KMS-11 (cell line): ENCODE results near the gene TSPAN31.
A peak's percentile ranks its signal among the peaks of the same experiment; 100 is the strongest.

ENCODE experiments used
- H2AFZ ChIP-seq: fragments of 200-600 bp; sonication (generic); 2 replicates; pipeline ENCODE4 v1.6.1; 2016; ENCODE audit warnings: antibody characterized with exemption, mixed run types, low read depth
- H3K27ac ChIP-seq: fragments of 200-600 bp; sonication (generic); 2 replicates; pipeline ENCODE4 v1.6.1; 2016; ENCODE audit warnings: mild to moderate bottlenecking, mixed run types
- H3K27me3 ChIP-seq: fragments of 200-600 bp; sonication (generic); 2 replicates; pipeline ENCODE4 v1.6.1; 2017; ENCODE audit warnings: mild to moderate bottlenecking, low read depth, mixed run types, moderate library complexity; ENCODE audit not compliant: insufficient read depth
- H3K36me3 ChIP-seq: fragments of 200-600 bp; sonication (generic); 2 replicates; pipeline ENCODE4 v1.6.1; 2017; ENCODE audit warnings: mild to moderate bottlenecking, mixed run types; ENCODE audit not compliant: insufficient read depth
- H3K4me1 ChIP-seq: fragments of 200-600 bp; sonication (generic); 2 replicates; pipeline ENCODE4 v1.6.1; 2016; ENCODE audit warnings: mild to moderate bottlenecking, low read depth, mixed run types; ENCODE audit not compliant: poor library complexity, severe bottlenecking
- H3K4me2 ChIP-seq: fragments of 200-600 bp; sonication (generic); 2 replicates; pipeline ENCODE4 v1.7.0; 2016; ENCODE audit warnings: mild to moderate bottlenecking, mixed run types
- H3K4me3 ChIP-seq: fragments of 200-600 bp; sonication (generic); IDR thresholded peaks from 2 replicates; pipeline ENCODE4 v1.6.1; 2017; ENCODE audit warnings: low read depth, low read length, mixed read lengths; ENCODE audit not compliant: insufficient read depth
- H3K79me2 ChIP-seq: fragments of 200-600 bp; sonication (generic); 2 replicates; pipeline ENCODE4 v1.6.1; 2016; ENCODE audit warnings: low read depth, mixed run types; ENCODE audit not compliant: insufficient read depth
- H3K9ac ChIP-seq: fragments of 200-600 bp; sonication (generic); 2 replicates; pipeline ENCODE4 v1.6.1; 2016; ENCODE audit warnings: mild to moderate bottlenecking, mixed run types
- H4K20me1 ChIP-seq: fragments of 200-600 bp; sonication (generic); 2 replicates; pipeline ENCODE4 v1.6.1; 2016; ENCODE audit warnings: mild to moderate bottlenecking, mixed run types; ENCODE audit not compliant: insufficient read depth
- CTCF ChIP-seq: fragments of 200-600 bp; sonication (generic); conservative IDR thresholded peaks from 2 replicates; pipeline ENCODE4 v1.6.1; 2017; ENCODE audit warnings: low read depth, mild to moderate bottlenecking, antibody characterized with exemption, low read length, moderate library complexity, mixed read lengths

The TSPAN31 gene

DNA sequence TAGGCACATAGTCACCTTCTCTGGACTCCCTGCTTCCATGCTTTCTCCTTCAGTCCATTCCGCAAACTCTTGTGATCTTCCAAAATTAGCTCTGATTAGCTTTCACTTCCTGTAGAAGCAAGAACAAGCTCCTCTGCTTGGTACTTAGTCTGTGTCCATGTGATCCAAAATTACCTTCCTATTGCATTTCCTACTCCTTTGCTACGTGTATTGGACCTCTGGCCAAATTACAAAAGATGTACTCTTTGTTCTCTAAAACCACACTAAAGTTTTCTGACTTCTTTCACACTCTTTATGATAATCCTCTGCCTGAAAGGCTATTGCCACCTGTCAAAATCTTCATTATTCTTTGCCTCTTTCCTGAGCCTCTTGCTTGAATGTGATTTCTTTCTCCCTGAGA, 37.0 kb downstream of the TSPAN31 start:
- Histone ChIP-seq H3K9ac (no peak overlapping the region), H3K27me3 (no peaks in the 10 kb centered on the region)

DNA sequence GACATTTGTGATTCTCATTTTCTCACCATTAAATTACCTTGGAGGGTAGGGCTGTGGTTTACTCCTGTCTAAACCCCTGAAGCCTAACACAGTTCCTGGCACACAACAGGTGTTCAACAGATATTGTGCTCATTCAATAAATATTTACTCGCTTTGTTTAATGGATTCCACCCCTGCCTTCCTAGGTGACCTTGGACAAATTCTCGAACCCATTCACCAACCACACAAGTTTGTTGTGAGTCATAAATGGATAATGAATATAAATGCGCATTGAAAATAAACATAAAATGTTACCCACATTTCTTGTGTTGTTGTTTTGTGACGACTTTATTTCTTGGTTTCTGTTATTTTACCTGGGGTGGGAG, 37.4 kb downstream of the TSPAN31 start:
- no peak overlapping the region for H3K9ac ChIP-seq
- H4K20me1 ChIP-seq = no peaks in the 10 kb centered on the region
- peaks cover 23% of the 10 kb centered on the region for H3K4me1 ChIP-seq
- no peak overlapping the region for H3K4me3 ChIP-seq
- peak overlapping the region; percentile 69; the same call in 1 of the 2 replicates for H2AFZ ChIP-seq
- peak overlapping the region; percentile 4; the same call in 1 of the 2 replicates for H3K4me2 ChIP-seq
- no peak overlapping the region for H3K27ac ChIP-seq
- H3K36me3 ChIP-seq = peaks cover 12% of the 10 kb centered on the region; the same call in 1 of the 2 replicates
- TF ChIP-seq CTCF = no peak
- peaks cover 29% of the 10 kb centered on the region for H3K79me2 ChIP-seq
- no peaks in the 10 kb centered on the region for H3K27me3 ChIP-seq

More for the DNA sequence above, 37.0 kb downstream of the TSPAN31 start:
- Histone ChIP-seq H3K4me2 (peak overlapping the region; percentile 4; the same call in 1 of the 2 replicates), H3K36me3 (peaks cover 8% of the 10 kb centered on the region; the same call in 1 of the 2 replicates), H3K4me1 (peaks cover 23% of the 10 kb centered on the region), H3K79me2 (peaks cover 29% of the 10 kb centered on the region), H3K4me3 (no peak overlapping the region), H2AFZ (no peak overlapping the region), H4K20me1 (no peaks in the 10 kb centered on the region), H3K27ac (no peak overlapping the region)
- no peak for TF ChIP-seq CTCF

- Histone ChIP-seq H3K4me2 (peak within 1 kb of the TSS; percentile 76), H3K4me3 (peak within 1 kb of the TSS; percentile 97), H4K20me1 (no peaks in the 10 kb centered on the region), H3K36me3 (peaks cover 16% of the 10 kb centered on the region; the same call in 1 of the 2 replicates), H3K79me2 (peaks cover 29% of the 10 kb centered on the region), H3K27me3 (no peaks in the 10 kb centered on the region), H2AFZ (peak within 1 kb of the TSS; percentile 69), H3K27ac (peak within 1 kb of the TSS; percentile 51), H3K9ac (peak within 1 kb of the TSS; percentile 76), H3K4me1 (peaks cover 23% of the 10 kb centered on the region)
- TF ChIP-seq CTCF = peak; percentile 100
These were observed 38.0 kb downstream of the TSPAN31 start, which contains the start of gene TSFM for GRCh38 chr12:57782608-57783465. Gene TSFM, plus strand, starts transcription at chr12:57782787. Its CDS starts 15 bp downstream, at chr12:57782802.

GRCh38 chr12:57783466-57783801, 38.6 kb downstream of the TSPAN31 start:
- peak overlapping the region; percentile 69; the same call in 1 of the 2 replicates for H2AFZ ChIP-seq
- peak overlapping the region; percentile 76 for H3K4me2 ChIP-seq
- H3K27me3 ChIP-seq = no peaks in the 10 kb centered on the region
- peak overlapping the region; percentile 94 for H3K4me3 ChIP-seq
- H3K79me2 ChIP-seq = peaks cover 29% of the 10 kb centered on the region
- H3K4me1 ChIP-seq = peaks cover 23% of the 10 kb centered on the region
- no peaks in the 10 kb centered on the region for H4K20me1 ChIP-seq
- H3K9ac ChIP-seq = peak overlapping the region; percentile 76; the same call in 1 of the 2 replicates
- TF ChIP-seq CTCF = no peak
- peak overlapping the region; percentile 51; the same call in 1 of the 2 replicates for H3K27ac ChIP-seq
- peaks cover 20% of the 10 kb centered on the region; the same call in 1 of the 2 replicates for H3K36me3 ChIP-seq
